Aorta (tissue), 5 donors: ENCODE data around the gene ZNF772. TPM values are rescaled to one million over a fixed set of nuclear protein-coding genes. Genes with fewer than 3 reads are reported as not detected.
"Not testable (repeated sequence)": the region's sequence is repeated elsewhere in the genome, so short reads cannot be mapped to it uniquely, and the experiment has no call there.

ENCODE experiments used
- ATAC-seq: fragments of 200-7000 bp; cut with Tn5 transposase; one replicate; pipeline ENCODE4 v1.9.1; 2022; ENCODE audit warnings: moderate library complexity; ENCODE audit not compliant: low FRiP score
- DNase-seq, 2 donors: peaks; one replicate each; pipeline ENCODE4 v3.0.0-alpha.2; 2020
- H3K27ac ChIP-seq, 2 donors: one replicate each; pipeline ENCODE4 v1.5.1; 2013; ENCODE audit warnings: low read length in 2 of 2, mild to moderate bottlenecking in 2 of 2, moderate library complexity in 2 of 2, control low read depth in 1 of 2, inconsistent platforms in 1 of 2, low read depth in 1 of 2
- H3K27me3 ChIP-seq, 2 donors: one replicate each; pipeline ENCODE4 v1.6.1; 2013; ENCODE audit warnings: control low read depth in 1 of 2, low read length in 1 of 2, mild to moderate bottlenecking in 1 of 2, moderate library complexity in 1 of 2; ENCODE audit not compliant: insufficient read depth in 2 of 2, control insufficient read depth in 1 of 2
- H3K36me3 ChIP-seq, 2 donors: one replicate each; pipeline ENCODE4 v1.6.1; 2013; ENCODE audit warnings: control low read depth in 1 of 2, low read length in 1 of 2, mild to moderate bottlenecking in 1 of 2; ENCODE audit not compliant: insufficient read depth in 2 of 2, control insufficient read depth in 1 of 2
- H3K4me1 ChIP-seq, 2 donors: one replicate each; pipeline ENCODE4 v1.6.1; 2013; ENCODE audit warnings: low read length in 2 of 2, control low read depth in 1 of 2, mild to moderate bottlenecking in 1 of 2, moderate library complexity in 1 of 2; ENCODE audit not compliant: insufficient read depth in 2 of 2, control insufficient read depth in 1 of 2
- H3K4me3 ChIP-seq, 2 donors: one replicate each; pipeline ENCODE4 v1.5.1; 2013; ENCODE audit warnings: low read length in 2 of 2, control low read depth in 1 of 2, mild to moderate bottlenecking in 1 of 2
- H3K9me3 ChIP-seq: one replicate; pipeline ENCODE4 v1.6.1; 2013; ENCODE audit warnings: mild to moderate bottlenecking, low read length; ENCODE audit not compliant: control insufficient read depth
- WGBS, 2 donors: extraction: QIAGEN DNeasy Blood & Tissue Kit; methylation state at CpG; one replicate each; pipeline ENCODE4 v1.1.7; 2013; 5-methylcytosine and 5-hydroxymethylcytosine counted together
- intact Hi-C, 2 donors: fragments of 100-400 bp; cut with DNase I; formaldehyde crosslinking; loops; one replicate each; pipeline versions ENCODE4 v1.14.2 to v1.15.0; 2022
- long read RNA-seq, 2 donors: library from polyadenylated mRNA; unstranded; transcript quantifications; one replicate each; pipeline ENCODE4 v2.0.0, GENCODE V29; 2020 to 2021
- polyA plus RNA-seq, 2 donors: library from polyadenylated mRNA; stranded (reverse); fragments of 200-250 nt; gene quantifications; one replicate each; pipeline ENCODE4 v1.2.3, GENCODE V29; 2013
- total RNA-seq, 2 donors: library from RNA; stranded (reverse); fragmentation: NEBNext Ultra II Directional; extraction: Animal tissue kit (Norgen Biotek cat#: 25700); gene quantifications; one replicate each; pipeline ENCODE4 v1.2.1, GENCODE V29; 2021
- donor health status: healthy with polysubstance abuse.
- donor health status: Bipolar disorder and iron deficiency.
- donor health status: DM: no; HTN: no; CAD: no.
- donor health status: DM: no; HTN: no; CAD: no.
- donor health status: DM: yes; HTN: yes; CAD: no.

ZNF772 gene
- total RNA-seq (1 to 10 TPM; 6.7 to 9.1 TPM), polyA plus RNA-seq (1 to 10 TPM in 1 of 2 donors, under 1 TPM in 1; 0.88 to 1.8 TPM)
- long read RNA-seq, donor 1, full-length matches to known transcripts, result 5 of 5 reads
- long read RNA-seq, donor 1, partial matches to known transcripts, result 0 of 5 reads
- long read RNA-seq, donor 1, other reads (novel, unspliced or antisense), result 0 of 5 reads
- long read RNA-seq, donor 2, full-length matches to known transcripts, result 2 of 2 reads
- long read RNA-seq, donor 2, partial matches to known transcripts, result 0 of 2 reads
- long read RNA-seq, donor 2, other reads (novel, unspliced or antisense), result 0 of 2 reads

GRCh38 chr19:57477191-57478008 lies at the start of gene ZNF772:
Gene ZNF772, minus strand, starts transcription at chr19:57477566. Its CDS starts 257 bp downstream, at chr19:57477309.
- peak; percentile 97 for ATAC-seq
- DNase-seq, result peak; percentile 92 to 95
- Histone ChIP-seq H3K4me1 (no peaks in the 10 kb centered on the region), H3K36me3 (peaks cover 12 to 20% of the 10 kb centered on the region in 2 donors), H3K4me3 (peak within 1 kb of the TSS; percentile 65 to 95), H3K27me3 (no peaks in the 10 kb centered on the region), H3K9me3 (peaks cover 47% of the 10 kb centered on the region), H3K27ac (peak within 1 kb of the TSS in 1 of 2 donors; percentile 76)
- intact Hi-C loops, result no loop called here
- WGBS, 2 donors, result 5 to 8% methylated on average over 37 to 38 of the region's 38 CpGs

- 83 to 85% methylated on average over 4 of the region's 4 CpGs for WGBS, 2 donors
- H3K27ac ChIP-seq, H3K36me3 ChIP-seq, H3K9me3 ChIP-seq, H3K4me1 ChIP-seq, DNase-seq, intact Hi-C loops, H3K27me3 ChIP-seq, H3K4me3 ChIP-seq, ATAC-seq: not testable (repeated sequence)
These were observed 40.7 kb upstream of the ZNF772 start for GRCh38 chr19:57518021-57518420.

- ATAC-seq (no peak), DNase-seq (no peak)
- Histone ChIP-seq H3K4me1 (no peaks in the 10 kb centered on the region), H3K9me3 (peaks cover 15% of the 10 kb centered on the region), H3K27ac (no peak overlapping the region), H3K4me3 (no peak overlapping the region), H3K36me3 (peaks cover 3 to 5% of the 10 kb centered on the region in 2 donors), H3K27me3 (no peaks in the 10 kb centered on the region)
- whole genome bisulfite sequencing, 2 donors, result 84 to 94% methylated on average over 5 of the region's 5 CpGs
- intact Hi-C loops, result no loop called here
These were observed 37.9 kb upstream of the ZNF772 start for GRCh38 chr19:57515255-57515654.

GRCh38 chr19:57512845-57513244 lies 35.5 kb upstream of the ZNF772 start:
- H3K9me3 ChIP-seq, result peaks cover 14% of the 10 kb centered on the region
- intact Hi-C loops, result no loop called here

GRCh38 chr19:57511484-57511883 lies 34.1 kb upstream of the ZNF772 start:
- no peaks in the 10 kb centered on the region for H3K4me1 ChIP-seq
- no peak overlapping the region for H3K4me3 ChIP-seq
- H3K27ac ChIP-seq, result no peak overlapping the region
- H3K9me3 ChIP-seq, result peaks cover 18% of the 10 kb centered on the region
- H3K27me3 ChIP-seq, result no peaks in the 10 kb centered on the region
- peaks cover 5 to 6% of the 10 kb centered on the region in 2 donors for H3K36me3 ChIP-seq
- intact Hi-C loops, result no loop called here
- DNase-seq (no peak), ATAC-seq (no peak)

More at GRCh38 chr19:57512845-57513244, 35.5 kb upstream of the ZNF772 start:
- WGBS, 2 donors, result 95 to 97% methylated on average over 6 of the region's 6 CpGs
- Histone ChIP-seq H3K27me3 (no peaks in the 10 kb centered on the region), H3K36me3 (peaks cover 3 to 5% of the 10 kb centered on the region in 2 donors), H3K27ac (no peak overlapping the region), H3K4me1 (no peaks in the 10 kb centered on the region), H3K4me3 (peak overlapping the region in 1 of 2 donors; percentile 14)
- ATAC-seq (no peak), DNase-seq (no peak)

GRCh38 chr19:57506163-57506562 lies 28.8 kb upstream of the ZNF772 start:
- Histone ChIP-seq H3K27me3 (no peaks in the 10 kb centered on the region), H3K4me1 (no peaks in the 10 kb centered on the region), H3K9me3 (peaks cover 18% of the 10 kb centered on the region), H3K4me3 (no peak overlapping the region), H3K36me3 (peaks cover 6 to 16% of the 10 kb centered on the region in 2 donors), H3K27ac (no peak overlapping the region)
- DNase-seq, result no peak
- no peak for ATAC-seq
- intact Hi-C loops, result no loop called here
- 66 to 84% methylated on average over 4 of the region's 4 CpGs for WGBS, 2 donors

- H3K36me3 ChIP-seq, H3K27me3 ChIP-seq, H3K4me1 ChIP-seq, H3K27ac ChIP-seq, ATAC-seq, DNase-seq, intact Hi-C loops, H3K4me3 ChIP-seq: not testable (repeated sequence)
- peaks cover 12% of the 10 kb centered on the region for H3K9me3 ChIP-seq
- 0 to 3% methylated on average over 1 of the region's 4 CpGs for WGBS, 2 donors
These were observed 23.0 kb upstream of the ZNF772 start for GRCh38 chr19:57500400-57500799.

GRCh38 chr19:57499680-57500395 lies 22.5 kb upstream of the ZNF772 start, which contains the start of gene ZNF773:
Gene ZNF773, plus strand, starts transcription at chr19:57499938. Its CDS starts 143 bp downstream, at chr19:57500081.
- ATAC-seq (peak; percentile 99), DNase-seq (peak; percentile 98 to 99)
- Histone ChIP-seq H3K9me3 (peaks cover 11% of the 10 kb centered on the region), H3K27ac (peak within 1 kb of the TSS in 1 of 2 donors; percentile 37), H3K4me3 (peak within 1 kb of the TSS; percentile 57 to 71)
- H3K27me3 ChIP-seq, intact Hi-C loops, H3K36me3 ChIP-seq, H3K4me1 ChIP-seq: not testable (repeated sequence)
- WGBS, 2 donors, result 1% methylated on average over 56 to 62 of the region's 69 CpGs
